HG02943 (cell line): ENCODE data around the gene SLC2A5.
"Not testable (repeated sequence)": the region's sequence is repeated elsewhere in the genome, so short reads cannot be mapped to it uniquely, and the experiment has no call there.

Experiments used
- ATAC-seq: cut with Tn5 transposase; IDR thresholded peaks from one replicate; pipeline ENCODE4 v1.9.1; 2021; ENCODE audit warnings: mild to moderate bottlenecking, low read depth, moderate library complexity; ENCODE audit not compliant: unreplicated experiment

SLC2A5 gene, protein sequence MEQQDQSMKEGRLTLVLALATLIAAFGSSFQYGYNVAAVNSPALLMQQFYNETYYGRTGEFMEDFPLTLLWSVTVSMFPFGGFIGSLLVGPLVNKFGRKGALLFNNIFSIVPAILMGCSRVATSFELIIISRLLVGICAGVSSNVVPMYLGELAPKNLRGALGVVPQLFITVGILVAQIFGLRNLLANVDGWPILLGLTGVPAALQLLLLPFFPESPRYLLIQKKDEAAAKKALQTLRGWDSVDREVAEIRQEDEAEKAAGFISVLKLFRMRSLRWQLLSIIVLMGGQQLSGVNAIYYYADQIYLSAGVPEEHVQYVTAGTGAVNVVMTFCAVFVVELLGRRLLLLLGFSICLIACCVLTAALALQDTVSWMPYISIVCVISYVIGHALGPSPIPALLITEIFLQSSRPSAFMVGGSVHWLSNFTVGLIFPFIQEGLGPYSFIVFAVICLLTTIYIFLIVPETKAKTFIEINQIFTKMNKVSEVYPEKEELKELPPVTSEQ

GRCh38 chr1:9069326-9070100 is at the start of gene SLC2A5:
Gene SLC2A5, minus strand, starts transcription at chr1:9069635. Its CDS starts 99 bp downstream, at chr1:9069536.
- ATAC-seq: peak; percentile 88

GRCh38 chr1:9118186-9118585 is 48.8 kb upstream of the SLC2A5 start:
- no peak for ATAC-seq

GRCh38 chr1:9115351-9116205 is 46.1 kb upstream of the SLC2A5 start:
- no peak for ATAC-seq

DNA sequence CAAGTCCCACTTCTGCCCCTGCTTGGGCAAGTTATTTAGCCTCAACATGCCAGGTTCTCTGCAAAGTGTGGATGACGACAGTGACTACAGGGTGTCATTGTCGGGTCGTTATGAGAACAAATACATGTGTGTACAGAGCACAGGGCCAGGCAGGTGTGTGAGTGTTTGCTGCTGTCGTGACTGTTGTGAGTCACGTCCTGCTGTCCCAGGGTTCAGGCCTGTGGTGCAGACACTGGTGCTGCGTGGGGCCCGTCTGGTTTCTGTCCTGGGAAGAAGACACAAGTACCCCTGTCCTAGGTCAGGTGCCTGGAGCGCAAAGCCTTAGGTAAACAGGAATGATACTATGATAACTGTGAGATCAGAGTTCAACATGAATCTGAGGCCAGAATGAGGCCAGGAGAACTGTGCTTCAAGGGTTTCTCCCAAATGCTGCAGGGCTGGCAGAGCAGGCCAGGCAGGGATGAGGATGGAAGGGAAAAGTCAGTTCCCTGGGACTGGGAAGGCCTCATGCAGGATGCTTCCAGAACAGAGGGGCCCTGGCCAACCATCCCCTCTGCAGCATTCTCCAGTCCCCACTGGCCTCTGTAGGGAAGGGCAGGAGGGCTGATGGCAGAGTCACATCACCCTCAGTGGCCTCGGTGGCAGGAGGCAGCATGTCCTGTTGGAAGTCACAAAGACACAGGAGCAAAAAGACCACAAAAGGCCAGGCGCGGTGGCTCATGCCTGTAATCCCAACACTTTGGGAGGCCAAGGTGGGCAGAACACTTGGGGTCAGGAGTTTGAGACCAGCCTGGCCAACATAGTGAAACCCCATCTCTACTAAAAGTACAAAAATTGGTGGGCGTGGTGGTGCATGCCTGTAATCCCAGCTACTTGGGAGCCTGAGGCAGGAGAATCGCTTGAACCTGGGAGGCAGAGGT is 43.8 kb upstream of the SLC2A5 start:
- no peak for ATAC-seq

GRCh38 chr1:9111957-9112356 is 42.5 kb upstream of the SLC2A5 start:
- no peak for ATAC-seq

- ATAC-seq: no peak
These were observed 41.9 kb upstream of the SLC2A5 start for GRCh38 chr1:9111357-9111691.

DNA sequence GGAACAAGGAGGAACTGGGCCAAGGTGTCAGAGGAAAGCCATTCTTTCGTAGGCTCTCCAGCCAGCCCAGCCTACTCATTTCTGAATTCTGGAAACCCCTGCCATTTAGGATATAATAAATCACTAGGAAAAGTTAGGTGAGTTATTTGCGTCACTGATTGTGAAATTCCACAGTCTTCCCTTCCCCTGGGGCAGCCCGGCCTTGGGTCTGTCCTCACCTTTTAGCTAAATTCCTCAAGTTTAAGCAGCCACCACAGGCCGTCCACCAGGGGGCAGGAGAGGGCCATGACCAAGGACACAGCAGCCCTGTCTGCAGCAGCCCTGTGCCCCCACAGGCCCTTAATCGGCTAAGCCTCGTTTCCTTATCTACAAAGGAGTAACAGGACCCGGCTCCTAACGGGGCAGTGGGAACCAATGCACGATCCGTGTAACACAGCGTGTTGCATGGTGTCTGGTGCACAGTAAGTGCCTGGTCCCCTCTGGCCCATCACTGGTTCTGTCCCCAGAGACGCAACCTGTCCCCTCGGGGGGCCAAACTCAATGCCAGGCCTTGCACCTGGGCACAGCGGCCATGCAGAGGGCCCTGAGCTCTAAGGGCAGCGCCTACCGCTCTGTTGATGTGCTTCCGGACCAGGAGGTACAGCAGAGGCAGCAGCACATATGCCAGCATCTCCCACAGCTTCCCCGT is 41.4 kb upstream of the SLC2A5 start:
- ATAC-seq: no peak

- no peak for ATAC-seq
These were observed 38.7 kb upstream of the SLC2A5 start for GRCh38 chr1:9108056-9108665.

DNA sequence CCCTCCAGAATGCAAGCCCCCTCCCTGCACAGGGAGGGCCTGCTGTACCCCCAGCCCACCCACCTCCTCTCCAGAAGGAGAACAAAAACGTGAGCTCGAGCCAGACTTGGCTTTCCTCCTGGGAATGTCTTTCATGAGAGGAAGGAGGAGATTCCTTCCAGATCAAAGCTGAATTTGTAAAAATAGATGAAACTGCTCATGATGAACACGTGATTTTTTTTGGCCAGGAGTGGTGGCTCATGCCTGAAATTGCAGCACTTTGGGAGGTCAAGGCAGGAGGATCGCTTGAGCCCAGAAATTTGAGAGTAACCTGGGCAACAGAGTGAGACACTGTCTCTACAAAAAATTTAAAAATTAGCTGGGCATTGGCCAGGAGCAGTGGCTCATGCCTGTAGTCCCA is 37.7 kb upstream of the SLC2A5 start:
- ATAC-seq: no peak

- ATAC-seq: no peak
These were observed 36.9 kb upstream of the SLC2A5 start for GRCh38 chr1:9106286-9106685.

GRCh38 chr1:9105336-9105867 is 36.0 kb upstream of the SLC2A5 start:
- no peak for ATAC-seq

DNA sequence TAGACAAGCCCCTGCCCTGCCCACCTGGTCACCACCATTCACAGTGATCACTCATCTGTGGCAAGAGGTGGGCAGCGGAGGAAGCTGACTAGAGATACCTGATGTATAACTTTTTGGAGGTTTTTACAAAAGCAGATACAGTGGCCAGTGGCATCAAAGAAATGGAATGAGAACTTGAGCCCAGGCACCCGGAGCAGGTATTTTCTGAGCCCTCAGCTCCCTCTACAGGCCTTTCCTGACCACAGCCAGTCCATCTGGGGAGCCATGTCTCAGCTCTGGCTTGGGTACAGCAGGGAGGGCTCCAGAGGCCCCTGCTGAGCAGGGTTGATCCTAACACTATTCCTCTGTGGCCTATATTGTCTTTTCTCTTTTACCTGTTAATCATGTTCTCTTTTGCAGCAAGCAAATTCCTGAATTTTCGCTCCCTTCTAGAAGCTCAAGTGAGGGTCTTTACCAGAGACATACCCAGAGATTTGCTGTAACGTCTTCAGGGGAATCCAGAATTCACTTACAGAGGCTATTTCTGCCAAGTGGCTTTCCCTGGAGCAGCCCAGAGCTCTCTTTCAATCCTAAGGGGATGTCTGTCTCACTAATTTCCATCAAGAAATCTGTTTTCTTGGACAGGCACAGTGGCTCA is 32.2 kb upstream of the SLC2A5 start:
- no peak for ATAC-seq

- no peak for ATAC-seq
These were observed 31.1 kb upstream of the SLC2A5 start for GRCh38 chr1:9100471-9101043.

- no peak for ATAC-seq
These were observed 30.1 kb upstream of the SLC2A5 start for GRCh38 chr1:9099555-9099954.

DNA sequence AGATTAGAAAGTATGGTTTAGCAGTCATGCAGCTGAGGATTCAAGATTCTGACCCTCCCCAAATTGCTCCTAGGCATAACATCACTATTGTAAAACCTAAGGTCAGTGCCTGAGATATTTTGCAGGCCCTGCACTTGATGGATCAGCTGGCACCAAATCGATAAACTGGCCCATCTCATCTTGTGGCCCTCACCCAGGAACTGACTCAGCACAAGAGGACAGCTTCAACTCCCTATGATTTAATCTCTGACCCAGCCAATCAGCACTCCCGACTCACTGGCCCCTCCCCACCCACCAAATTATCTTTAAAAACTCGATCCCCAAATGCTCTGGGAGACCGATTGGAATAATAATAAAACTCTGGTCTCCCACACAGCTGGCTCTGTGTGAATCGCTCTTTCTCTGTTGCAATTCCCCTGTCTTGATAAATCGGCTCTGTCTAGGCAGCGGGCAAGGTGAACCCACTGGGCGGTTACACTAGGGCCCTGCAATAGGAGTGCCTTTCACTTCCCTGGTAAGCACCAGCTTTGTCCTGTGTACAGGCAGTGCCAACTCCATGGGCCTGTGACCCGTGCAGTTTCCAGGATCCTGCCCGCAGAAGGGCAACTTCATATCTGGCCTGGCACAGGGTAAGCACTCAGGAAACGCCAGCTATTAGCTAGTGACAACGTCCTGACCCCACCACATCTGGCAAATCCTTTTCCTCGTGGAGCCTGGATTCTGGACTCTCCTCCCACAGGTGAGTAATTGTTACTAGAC is 28.7 kb upstream of the SLC2A5 start:
- no peak for ATAC-seq

- no peak for ATAC-seq
These were observed 26.4 kb upstream of the SLC2A5 start for GRCh38 chr1:9095818-9096217.

DNA sequence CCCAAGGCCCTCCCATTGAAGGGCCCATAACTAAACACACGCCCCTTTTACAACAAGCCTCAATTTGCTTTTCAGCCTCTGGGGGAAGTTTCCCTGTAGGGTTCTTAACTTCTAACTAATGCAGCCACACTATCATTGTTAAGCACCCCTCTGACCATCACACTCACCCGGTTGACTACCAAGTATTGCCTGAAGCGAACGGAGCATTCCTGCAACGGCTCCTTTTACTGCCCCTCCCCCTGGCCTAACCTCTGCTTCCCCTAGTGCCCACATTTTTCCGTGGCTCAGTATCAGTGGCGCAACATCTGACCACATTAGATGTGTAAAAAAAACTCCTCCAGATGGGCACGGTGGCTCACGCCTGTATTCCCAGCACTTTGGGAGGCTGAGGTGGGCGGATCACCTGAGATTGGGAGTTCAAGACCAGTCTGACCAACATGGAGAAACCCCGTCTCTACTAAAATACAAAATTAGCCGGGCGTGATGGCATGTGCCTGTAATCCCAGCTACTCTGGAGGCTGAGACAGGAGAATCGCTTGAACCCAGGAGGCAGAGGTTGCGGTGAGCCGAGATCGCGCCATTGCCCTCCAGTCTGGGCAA is 24.7 kb upstream of the SLC2A5 start:
- not testable (repeated sequence) for ATAC-seq
